Hepatic stellate cell (primary cell): Measurements from ENCODE around the gene PLA2G1B.
A peak's percentile ranks its signal among the peaks of the same experiment; 100 is the strongest.

Source experiments
- DNase-seq: peaks from one replicate; pipeline ENCODE4 v3.0.0; 2011; ENCODE audit warnings: low spot score

Gene PLA2G1B

GRCh38 chr12:120324841-120325417 is 2.6 kb downstream of the PLA2G1B start:
- DNase-seq, result no peak

GRCh38 chr12:120323772-120324171 is 3.8 kb downstream of the PLA2G1B start:
- DNase-seq, result no peak

GRCh38 chr12:120321382-120322202 is 6.0 kb downstream of the PLA2G1B start:
- DNase-seq, result no peak

GRCh38 chr12:120317224-120318105 is 10.1 kb downstream of the PLA2G1B start:
- DNase-seq, result peak; percentile 99

- peak; percentile 34 for DNase-seq
Observed at GRCh38 chr12:120316798-120317223, 10.8 kb downstream of the PLA2G1B start.

GRCh38 chr12:120314220-120314619 is 13.4 kb downstream of the PLA2G1B start:
- no peak for DNase-seq

GRCh38 chr12:120301962-120302815 is 25.4 kb downstream of the PLA2G1B start, which contains the start of gene SIRT4:
Gene SIRT4 (plus strand): TSS chr12:120302321. CDS start chr12:120303562, 1,241 bp downstream.
- peak; percentile 95 for DNase-seq

- DNase-seq, result peak; percentile 42
Observed at GRCh38 chr12:120292661-120293531, 34.7 kb downstream of the PLA2G1B start, which contains the start of gene RNU4-1. Gene RNU4-1 (minus strand): TSS chr12:120293237.

GRCh38 chr12:120292411-120292660 is 35.2 kb downstream of the PLA2G1B start:
- no peak for DNase-seq

GRCh38 chr12:120290609-120291305 is 36.8 kb downstream of the PLA2G1B start:
- no peak for DNase-seq

- no peak for DNase-seq
Observed at GRCh38 chr12:120287491-120287890, 40.1 kb downstream of the PLA2G1B start.

GRCh38 chr12:120286768-120287490 is 40.6 kb downstream of the PLA2G1B start:
- DNase-seq, result no peak

- no peak for DNase-seq
Observed at GRCh38 chr12:120284381-120284780, 43.2 kb downstream of the PLA2G1B start.

GRCh38 chr12:120283318-120283717 is 44.3 kb downstream of the PLA2G1B start:
- no peak for DNase-seq

- no peak for DNase-seq
Observed at GRCh38 chr12:120278137-120279069, 49.2 kb downstream of the PLA2G1B start.

GRCh38 chr12:120276734-120277133 is 50.8 kb downstream of the PLA2G1B start:
- no peak for DNase-seq
